Stimulated activated CD8-positive, alpha-beta memory T cell treated with anti-CD3 and anti-CD28 coated beads, Interleukin-12 subunit alpha, Interleukin-12 subunit beta, amount 100 ng/mL, for 1 hour (primary cell): Measurements from ENCODE around the gene CRYGB.

Source experiments
- DNase-seq: peaks from one replicate; pipeline ENCODE4 v3.0.0-alpha.2; 2020; ENCODE audit warnings: low read depth

The CRYGB gene

GRCh38 chr2:208146006-208146405, at the start of gene CRYGB:
CRYGB (minus strand) TSS chr2:208146158; CDS start chr2:208146120, 38 bp downstream.
- DNase-seq: no peak

DNA sequence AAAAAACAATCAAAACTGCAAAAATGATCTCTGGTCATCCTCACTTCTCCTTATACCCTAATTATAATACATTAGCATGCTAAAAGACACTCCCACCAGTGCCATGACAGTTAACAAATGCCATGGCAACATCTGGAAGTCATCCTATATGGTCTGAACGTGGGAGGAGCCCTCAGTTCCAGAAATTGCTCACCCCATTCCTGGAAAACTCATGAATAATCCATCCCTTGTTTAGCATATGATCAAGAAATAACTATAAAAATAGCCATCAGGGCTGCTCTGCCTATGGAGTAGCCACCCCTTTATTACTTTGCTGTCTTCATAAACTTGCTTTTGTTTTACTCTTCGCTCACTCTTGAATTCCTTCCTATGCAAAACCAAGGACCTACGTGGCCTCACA, 49.6 kb upstream of the CRYGB start:
- no peak for DNase-seq

GRCh38 chr2:208192611-208193236, 46.8 kb upstream of the CRYGB start:
- DNase-seq: no peak

DNA sequence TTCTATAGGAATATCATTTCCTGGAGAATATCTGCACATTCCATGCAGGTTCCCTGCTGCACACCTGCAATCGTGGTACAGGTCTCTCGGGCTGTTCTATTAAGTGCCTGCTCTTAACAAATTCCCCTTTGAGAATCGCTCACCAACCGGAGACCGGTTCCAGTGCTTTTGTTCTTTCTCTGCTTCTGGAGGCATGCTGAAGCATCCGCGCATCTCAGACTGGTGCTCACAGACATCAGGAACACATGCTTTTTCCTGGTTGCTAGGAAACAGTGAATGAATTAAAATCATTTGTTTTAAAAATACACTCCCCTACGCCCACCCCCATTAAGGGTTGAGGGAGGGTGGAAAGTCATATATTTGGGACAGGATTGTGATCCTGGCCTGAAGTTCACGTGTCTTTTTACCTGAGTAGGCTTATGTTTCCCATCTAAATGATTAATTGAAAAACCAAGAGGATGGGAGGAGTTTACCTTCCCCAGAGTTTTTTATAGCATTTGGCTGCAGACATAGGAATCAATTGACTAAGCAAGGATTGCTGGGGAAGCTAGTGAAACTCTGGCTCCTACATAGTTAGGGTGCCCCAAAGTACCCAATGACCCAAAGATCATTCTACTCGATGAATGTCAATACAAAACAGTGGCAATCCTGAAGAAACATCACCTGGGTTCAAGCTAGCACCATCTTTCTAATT, 44.0 kb upstream of the CRYGB start, which contains the start of gene C2orf80:
Gene C2orf80 (minus strand): TSS at position 221 of the 694 bp plus-strand sequence. CDS start 3,044 bp downstream, outside the sequence.
- DNase-seq: no peak

DNA sequence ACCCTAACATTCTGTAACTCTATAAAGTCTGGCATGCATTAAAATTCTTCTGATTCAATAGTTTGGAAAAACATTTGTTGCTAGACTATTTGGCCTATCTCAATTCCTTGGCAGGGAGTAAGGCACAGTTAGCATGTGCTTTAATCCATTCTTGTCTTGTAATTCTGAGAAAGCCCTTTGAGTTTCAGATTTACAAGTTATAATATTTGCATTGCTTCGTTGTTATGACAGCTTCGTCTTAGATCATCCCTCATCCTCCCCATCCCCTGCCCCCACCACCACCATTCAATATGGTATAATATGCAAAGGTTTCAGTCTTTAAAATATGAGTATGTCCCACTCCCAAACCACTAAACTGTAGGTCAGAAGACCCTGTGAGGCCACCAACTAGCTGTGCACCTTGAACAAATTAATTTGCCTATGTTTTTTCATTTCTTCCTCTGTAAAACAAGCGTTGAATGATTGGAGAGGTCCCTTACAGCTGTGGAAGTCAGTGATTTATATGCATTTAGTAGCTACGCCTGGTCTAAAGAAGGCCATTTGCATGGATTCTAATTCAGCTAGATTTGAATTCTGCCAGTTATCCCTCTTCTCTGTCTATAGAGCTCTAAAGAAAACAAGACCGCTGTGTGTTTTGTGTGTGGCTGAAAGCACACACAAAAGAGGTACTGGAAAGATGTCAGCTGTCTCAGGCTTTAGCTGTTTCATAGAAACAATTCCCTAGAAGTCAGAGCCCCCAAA, 43.3 kb upstream of the CRYGB start:
- no peak for DNase-seq

DNA sequence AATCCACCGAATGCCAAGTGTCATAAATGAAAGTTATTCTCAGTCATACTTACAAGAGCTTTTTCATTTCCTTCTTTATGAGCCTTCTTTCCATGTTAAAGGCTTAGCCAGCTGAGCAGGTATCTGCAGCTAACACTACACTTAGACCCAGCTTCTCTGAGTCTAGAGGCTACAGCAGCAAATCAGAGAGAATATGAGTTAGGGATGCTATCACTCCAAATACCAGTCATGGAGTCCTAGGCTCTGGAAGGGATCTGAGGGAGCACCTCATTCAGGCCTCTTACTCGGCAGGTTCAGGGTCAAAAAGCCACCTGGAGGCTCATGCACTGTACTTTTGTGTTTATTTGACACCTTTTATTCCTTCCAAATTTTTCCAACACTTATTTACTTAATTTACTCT, 40.9 kb upstream of the CRYGB start:
- DNase-seq: no peak

DNA sequence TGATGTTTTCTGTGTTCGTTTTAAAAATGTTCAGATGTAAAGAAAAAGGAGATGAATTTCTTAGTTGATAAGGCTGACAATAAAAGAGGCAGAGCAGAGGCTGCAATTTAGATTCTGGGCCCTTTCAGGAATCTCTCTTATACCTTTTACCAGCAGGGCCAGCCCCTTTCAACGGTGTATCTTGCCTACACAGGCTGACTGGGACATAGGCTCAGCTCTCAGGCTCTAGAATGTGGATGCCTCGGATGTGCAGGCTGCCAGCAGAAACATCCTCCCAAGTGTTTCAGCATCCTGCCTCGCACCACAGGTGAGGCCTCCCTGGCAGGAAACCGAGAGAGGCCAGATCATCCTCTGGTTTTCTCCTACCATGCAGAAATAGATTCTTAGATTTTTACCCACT, 40.5 kb upstream of the CRYGB start:
- DNase-seq: no peak

- no peak for DNase-seq
Measured at GRCh38 chr2:208183972-208184705, 38.2 kb upstream of the CRYGB start.

DNA sequence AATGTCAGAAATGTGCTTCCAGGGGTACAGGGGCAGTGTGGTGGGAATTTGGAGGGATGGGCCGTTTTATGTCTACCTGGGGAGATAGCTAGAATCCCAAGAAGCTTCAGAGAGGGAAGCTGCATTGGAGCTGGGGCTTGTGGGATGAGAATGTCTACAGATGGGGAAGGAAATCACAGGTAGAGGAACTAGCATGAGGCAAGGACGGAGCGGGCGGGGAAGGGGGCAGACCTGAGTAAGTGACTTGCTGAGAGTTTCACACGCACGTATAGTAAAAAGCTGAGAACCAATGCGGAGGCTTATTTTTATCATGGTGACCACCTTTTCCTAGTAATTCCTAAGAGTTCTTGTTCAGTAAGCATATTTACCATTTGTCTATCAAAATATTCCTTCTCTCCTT, 37.6 kb upstream of the CRYGB start:
- DNase-seq: no peak

GRCh38 chr2:208182835-208183234, 36.9 kb upstream of the CRYGB start:
- no peak for DNase-seq

GRCh38 chr2:208179028-208179609, 33.2 kb upstream of the CRYGB start:
- no peak for DNase-seq

DNA sequence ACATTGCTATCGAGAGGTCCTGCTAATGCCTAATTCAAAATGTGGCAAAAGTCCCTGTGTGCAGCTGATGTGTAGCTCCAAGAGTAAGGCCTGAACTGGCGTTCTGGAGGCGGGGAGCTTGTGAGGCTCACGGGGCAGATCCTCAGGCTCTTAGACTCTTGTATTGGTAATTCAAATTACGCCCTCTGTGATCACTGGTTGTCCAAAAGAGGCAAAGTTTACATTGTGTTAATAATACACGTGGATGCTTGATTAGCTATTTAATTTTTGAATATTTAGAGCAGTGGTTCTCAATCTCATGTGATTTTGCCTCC, 29.8 kb upstream of the CRYGB start:
- no peak for DNase-seq

DNA sequence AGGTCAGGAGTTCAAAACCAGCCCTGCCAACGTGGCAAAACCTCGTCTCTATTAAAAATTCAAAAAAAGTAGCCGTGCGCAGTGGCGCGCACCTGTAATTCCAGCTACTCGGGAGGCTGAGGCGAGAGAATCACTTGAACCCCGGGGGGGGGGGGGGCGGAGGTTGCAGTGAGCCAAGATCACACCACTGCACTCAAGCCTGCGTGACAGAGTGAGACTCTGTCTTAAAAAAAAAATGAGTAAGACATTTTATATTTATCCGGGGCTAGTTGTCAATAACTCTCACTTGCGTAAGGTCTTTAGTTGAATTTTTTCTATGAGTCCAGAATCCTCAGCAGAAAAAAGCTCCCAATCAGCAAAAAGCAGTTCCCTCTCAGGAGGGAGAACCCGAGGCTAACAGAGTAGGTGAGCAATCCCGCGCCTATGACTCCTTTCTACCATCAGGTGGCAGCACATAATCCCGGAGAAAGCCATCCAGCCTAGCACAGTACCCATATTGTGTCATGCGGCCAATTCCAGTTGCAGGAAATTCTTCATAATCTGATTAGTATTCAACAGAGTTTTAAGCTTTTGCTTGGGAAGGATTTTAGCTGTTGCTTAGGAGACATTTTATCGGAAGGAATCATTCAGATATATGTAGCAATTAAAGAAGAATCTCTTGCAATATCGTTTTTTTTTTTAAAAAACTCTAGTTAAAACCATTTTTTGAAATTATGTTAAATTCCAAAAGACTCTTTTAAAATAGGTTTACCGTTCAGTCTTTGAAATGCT, 29.3 kb upstream of the CRYGB start:
- DNase-seq: peak; percentile 28

- DNase-seq: no peak
Measured at GRCh38 chr2:208174144-208174543, 28.2 kb upstream of the CRYGB start.

- DNase-seq: no peak
Measured at GRCh38 chr2:208172125-208172524, 26.2 kb upstream of the CRYGB start.

DNA sequence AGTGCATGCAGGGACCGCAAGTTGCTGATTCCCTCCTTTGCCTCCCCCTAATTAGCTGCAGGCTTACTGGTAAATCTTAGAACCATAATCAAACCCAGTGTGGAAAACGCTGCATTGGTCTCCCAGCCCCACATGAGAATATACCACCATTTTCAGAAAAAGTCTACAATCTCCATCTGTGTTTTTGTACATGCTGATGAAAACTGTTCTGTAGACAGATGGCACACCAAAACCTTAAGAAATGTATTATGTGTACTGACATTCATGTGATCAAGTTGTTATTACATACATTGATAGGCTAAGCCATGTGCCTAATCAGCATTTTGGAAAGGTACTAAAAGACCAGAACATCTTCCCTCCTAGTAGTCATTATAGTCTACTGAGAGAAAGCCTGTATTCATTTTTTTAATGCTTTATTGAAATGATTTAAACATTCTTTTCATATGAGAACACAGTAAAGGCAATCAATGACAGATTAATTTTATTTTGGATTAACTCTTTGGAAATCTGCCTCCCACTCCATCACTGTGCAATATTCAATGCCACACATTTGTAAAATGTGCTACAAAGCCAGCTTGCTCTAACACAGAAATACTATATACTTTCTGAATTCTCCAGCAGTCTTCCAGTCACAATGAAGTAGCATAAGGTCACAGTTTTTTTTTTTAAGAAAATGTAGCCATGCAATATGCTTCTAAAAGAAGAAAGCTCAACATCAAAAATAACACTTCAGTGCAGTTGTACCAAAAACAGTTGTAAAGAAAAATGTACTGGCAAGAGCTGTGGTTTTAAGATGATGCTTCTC, 19.2 kb upstream of the CRYGB start:
- DNase-seq: no peak

DNA sequence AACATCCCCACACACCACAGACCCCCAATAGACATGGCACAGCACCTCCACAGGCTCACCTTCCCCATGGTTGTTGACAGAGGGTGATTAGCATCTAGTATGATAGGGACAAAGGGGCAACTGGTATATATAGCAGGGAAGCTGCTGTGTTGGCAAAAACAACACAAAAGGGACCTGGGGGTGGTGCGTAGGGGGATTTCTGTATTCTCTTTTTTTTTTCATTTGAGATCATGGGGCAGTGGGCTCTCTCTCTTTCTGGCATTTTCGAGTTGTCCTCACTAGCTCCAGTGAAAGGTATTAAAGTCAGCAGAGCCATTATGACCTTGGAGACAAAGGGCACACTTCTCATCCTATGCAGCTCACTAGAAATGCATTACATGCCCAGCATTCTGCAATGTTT, 17.5 kb upstream of the CRYGB start, which contains the start of gene CRYGA:
Gene CRYGA (minus strand): TSS at position 101 of the 400 bp plus-strand sequence. CDS start 33 bp downstream, at position 68.
- no peak for DNase-seq

DNA sequence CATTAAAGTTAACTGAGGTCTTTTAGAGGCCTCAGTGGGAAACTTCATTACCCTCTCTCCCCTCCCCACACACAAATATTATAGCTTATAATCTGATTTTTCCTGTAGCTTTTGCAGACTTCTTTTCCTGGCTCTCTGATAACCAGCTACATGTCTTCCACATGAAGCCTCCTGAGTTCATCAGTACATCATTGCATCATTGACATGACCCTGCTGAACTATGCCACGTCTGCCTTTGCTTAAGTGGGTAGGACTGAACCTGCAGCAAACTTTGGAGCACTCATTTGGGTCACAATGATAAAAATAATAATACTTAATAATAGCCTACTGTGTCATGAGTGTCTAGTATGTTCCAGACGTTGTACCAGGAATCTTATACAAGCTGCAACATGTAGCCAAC, 10.5 kb upstream of the CRYGB start:
- no peak for DNase-seq

DNA sequence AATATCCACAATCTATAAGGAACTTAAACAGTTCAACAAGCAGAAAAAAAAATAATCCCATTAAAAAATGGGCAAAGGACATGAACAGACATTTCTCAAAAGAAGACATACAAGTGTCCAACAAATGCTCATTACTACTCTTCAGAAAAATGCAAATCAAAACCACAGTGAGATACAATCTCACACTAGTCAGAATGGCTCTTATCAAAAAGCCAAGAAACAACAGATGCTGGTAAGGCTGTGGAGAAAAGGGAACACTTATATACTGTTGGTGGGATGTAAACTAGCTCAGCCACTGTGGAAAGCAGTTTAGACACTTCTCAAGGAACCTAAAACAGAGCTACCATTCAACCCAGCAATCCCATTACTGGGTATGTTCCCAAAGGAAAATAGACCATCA, 7.2 kb upstream of the CRYGB start:
- no peak for DNase-seq

GRCh38 chr2:208150956-208151355, 5.0 kb upstream of the CRYGB start:
- DNase-seq: no peak
